HL-60/S4 treated with phorbol 12-myristate 13-acetate at 8.2 ng/mL for 4 days and 3 days (cell line): ENCODE data around the gene FRAT1.

ENCODE experiments used
- in situ Hi-C: fragments of 300-500 bp; cut with MboI; formaldehyde crosslinking; loops from 2 replicates; pipeline ENCODE4 v1.15.0; 2022; ENCODE audit warnings: low sequenced_read_pairs

The FRAT1 gene

GRCh38 chr10:97363071-97363470, 44.0 kb downstream of the FRAT1 start:
- in situ Hi-C loops, result no loop called here

- in situ Hi-C loops, result no loop called here
Observed at GRCh38 chr10:97365761-97366351, 46.8 kb downstream of the FRAT1 start.

GRCh38 chr10:97366572-97366971, 47.5 kb downstream of the FRAT1 start:
- in situ Hi-C loops, result no loop called here

GRCh38 chr10:97367126-97367649, 48.1 kb downstream of the FRAT1 start:
- in situ Hi-C loops, result no loop called here
